Activated CD4-positive, alpha-beta T cell treated with anti-CD3 and anti-CD28 coated beads for 24 hours (primary cell): ENCODE data around the gene ARF5.

Experiments used
- DNase-seq, 2 donors: peaks; one replicate each; pipeline ENCODE4 v3.0.0-alpha.2; 2020; ENCODE audit warnings: low read depth in 2 of 2

Gene ARF5

GRCh38 chr7:127635659-127636285 lies 47.6 kb downstream of the ARF5 start:
- no peak for DNase-seq

GRCh38 chr7:127638197-127638596 lies 50.0 kb downstream of the ARF5 start:
- no peak for DNase-seq
